Measurements from ENCODE around the gene RPL22.

The RPL22 gene

DNA sequence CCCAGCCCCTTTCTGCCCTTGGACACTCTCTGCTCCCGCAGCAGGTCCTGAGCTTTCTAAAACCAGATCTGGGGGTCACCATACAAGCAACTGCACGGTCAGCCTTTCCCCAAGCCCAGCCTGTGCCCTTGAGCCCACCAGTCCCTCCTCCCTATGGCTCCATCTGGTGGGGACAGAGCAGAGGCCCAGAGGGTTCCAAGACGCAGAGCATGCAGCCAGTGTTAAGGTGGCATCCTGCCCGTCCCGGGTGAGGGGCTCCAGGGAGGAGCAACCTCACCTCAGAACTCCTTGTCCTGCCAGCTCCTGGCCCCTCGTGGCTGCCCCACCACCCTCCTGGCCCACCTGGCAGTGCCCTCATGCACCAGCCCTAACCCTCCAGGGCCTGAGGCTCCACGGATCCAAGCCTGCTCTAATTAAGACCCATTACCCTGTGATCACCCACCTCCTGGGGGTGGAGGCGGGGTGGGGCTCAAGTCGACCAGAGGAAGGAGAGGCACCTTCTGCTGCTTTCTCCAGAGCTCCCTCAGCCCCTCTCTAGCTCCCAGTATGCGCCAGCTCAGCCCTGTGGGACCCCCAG is 27.8 kb downstream of the RPL22 start:
- no peak for DNase-seq (ENCODE audit: low read depth)

DNA sequence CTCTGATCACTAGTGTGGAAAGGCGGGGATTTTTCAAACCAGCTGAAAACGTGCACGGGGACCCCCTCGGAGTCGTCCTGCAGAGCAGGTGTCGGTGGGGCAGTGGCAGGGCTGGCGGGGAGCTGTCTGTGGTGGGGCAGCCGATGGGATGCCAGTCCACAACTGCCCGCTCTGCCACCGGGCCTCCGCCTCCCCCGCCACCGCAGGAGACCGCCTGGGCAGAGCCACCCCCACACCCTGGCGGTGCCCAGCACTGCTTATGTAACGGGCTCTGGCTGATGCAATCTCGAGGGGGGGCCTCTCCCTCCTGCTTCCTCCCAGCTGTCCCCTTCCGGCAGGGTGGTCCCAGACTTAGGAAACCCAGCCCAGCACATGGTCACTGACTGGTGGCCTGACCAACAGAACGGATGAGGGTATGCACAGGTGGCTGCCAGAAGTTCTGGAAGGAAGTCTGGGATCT is 28.6 kb downstream of the RPL22 start:
- no peak for DNase-seq (ENCODE audit: low read depth)

GRCh38 chr1:6170116-6170741 is 29.2 kb downstream of the RPL22 start:
- no peak for DNase-seq (ENCODE audit: low read depth)

- no peak for DNase-seq (ENCODE audit: low read depth)
These were observed 30.3 kb downstream of the RPL22 start for GRCh38 chr1:6168947-6169586.

DNA sequence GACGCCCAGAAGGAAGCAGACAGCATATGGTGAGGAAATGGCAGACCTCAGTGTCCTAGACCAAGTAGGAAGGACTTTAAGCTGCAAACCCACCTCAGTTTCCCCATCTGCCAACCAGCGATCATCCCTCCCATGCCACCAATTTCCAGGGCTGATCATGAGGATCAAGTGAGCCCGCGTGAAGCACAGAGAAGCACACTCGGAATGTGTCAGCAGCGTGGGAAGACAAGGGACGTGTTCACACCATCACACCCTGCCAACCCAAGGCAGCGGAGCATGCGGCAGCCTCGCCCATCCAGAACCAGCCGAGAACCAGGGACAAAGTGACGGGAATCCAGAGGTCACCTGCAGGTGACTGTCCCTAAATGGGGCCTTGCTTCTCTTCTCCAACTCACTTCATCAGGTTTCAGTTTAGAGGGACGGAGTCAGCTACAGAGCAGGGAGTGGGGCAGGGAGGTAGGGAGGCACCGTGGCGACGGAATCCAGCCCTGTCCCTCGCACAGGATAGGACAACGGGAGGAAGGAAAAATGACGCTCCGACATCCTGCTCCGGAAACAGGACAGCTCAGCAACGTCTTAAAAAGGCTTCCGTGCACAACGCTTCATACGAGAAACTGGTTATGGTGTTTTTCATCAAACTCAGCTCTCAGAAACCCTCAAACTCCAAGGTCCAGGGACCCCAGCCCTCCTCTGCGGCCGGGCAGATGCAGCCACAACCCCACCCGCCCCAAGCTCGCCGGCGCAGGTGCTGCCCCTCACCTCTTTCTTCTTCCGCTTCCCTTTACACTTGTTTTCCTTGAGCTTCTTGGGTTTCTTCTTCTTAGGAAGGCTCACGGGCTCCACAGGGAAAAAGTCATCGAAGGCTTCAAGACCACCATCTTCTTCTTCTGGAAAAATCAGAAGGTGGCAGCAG is 31.7 kb downstream of the RPL22 start:
- no peak for DNase-seq (ENCODE audit: low read depth)

GRCh38 chr1:6166655-6167390 is 32.6 kb downstream of the RPL22 start:
- DNase-seq (ENCODE audit: low read depth), result no peak

DNA sequence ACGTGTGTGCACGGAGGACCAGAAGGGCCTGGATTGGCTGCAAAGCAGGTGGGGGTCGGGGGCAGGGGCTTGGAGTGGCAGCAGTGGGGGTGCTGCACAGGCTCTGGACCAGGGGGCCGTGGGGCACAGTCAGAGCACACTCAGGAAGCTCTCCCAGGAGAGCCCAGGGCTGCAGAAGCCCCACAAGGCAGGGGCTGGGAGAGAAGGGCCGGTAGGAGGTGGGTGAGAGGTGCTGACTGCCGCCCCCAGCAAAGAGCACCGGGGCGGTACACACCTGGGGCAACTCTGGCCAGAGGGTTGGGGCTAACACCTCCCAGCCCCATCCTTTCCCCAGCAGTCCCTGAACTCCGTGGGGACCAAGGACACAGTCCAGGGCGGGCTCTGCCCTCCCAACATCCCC is 33.2 kb downstream of the RPL22 start:
- no peak for DNase-seq (ENCODE audit: low read depth)

DNA sequence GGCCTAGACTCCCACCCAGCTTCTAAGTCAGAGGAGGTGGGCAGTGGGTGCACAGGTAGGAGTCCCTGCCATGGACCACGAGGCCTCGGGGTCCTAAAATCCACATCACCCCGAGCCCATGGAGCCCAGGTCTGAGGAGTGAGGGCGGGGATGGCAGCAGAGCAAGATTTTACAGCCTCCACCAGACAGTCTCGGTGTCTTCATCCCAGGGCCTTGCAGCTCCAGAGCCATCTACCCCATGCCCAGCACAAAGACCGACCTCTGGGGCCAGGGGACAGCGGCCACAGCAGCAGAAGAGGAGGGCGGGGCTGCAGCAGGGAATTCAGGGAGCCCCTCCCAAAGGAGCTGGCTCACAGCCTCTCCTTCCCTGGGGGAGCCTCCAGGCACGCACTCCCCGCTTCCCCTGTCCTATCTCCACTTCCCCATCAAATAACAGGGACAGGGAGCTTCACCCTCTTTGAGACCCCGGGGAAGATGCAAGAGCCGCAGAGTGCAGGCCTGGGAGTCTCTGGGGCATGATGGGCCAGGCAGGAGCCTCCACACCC is 33.9 kb downstream of the RPL22 start:
- DNase-seq (ENCODE audit: low read depth), result no peak

DNA sequence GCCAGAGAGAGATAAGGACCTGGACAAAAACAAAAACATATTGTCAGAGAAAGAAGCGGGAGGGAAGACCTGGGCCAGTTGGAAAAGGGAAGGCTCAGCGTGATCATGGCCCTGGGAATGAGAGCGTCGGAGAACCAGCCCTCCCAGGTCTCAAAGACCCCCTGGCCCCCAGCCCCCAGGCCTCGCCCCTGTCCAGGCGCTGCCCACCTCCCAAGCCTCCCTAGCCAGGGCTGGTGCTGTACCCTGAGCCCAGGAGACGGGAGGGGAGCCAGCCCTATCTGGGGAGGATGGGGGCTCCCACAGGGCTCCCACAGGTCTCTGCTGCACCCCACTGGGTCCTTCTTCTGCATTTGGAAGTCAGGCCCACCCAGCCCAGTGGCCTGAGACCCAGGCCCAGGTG is 34.4 kb downstream of the RPL22 start:
- DNase-seq (ENCODE audit: low read depth), result no peak

- no peak for DNase-seq (ENCODE audit: low read depth)
These were observed 35.3 kb downstream of the RPL22 start for GRCh38 chr1:6163973-6164617.

GRCh38 chr1:6163191-6163972 is 36.0 kb downstream of the RPL22 start:
- no peak for DNase-seq (ENCODE audit: low read depth)

GRCh38 chr1:6162773-6163172 is 36.6 kb downstream of the RPL22 start:
- DNase-seq (ENCODE audit: low read depth), result no peak

DNA sequence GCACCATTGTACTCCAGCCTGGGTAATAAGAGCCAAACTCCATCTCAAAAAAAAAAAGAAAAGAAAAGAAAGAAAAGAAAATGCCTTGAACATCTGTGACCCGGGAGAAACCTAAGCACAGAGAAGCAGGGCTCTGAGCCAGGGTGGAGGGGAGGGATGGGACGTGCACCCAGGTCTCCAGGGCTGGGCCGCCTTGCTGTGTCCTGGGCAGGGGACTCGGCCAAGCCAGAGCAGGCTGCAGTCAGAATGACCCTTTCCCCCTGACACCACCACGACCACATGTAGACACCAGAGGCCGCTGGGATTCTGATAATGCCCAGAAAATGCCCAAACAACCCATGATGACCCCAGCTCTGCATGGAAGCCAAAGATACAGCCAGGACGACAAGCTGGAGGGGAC is 37.1 kb downstream of the RPL22 start:
- DNase-seq (ENCODE audit: low read depth), result no peak

DNA sequence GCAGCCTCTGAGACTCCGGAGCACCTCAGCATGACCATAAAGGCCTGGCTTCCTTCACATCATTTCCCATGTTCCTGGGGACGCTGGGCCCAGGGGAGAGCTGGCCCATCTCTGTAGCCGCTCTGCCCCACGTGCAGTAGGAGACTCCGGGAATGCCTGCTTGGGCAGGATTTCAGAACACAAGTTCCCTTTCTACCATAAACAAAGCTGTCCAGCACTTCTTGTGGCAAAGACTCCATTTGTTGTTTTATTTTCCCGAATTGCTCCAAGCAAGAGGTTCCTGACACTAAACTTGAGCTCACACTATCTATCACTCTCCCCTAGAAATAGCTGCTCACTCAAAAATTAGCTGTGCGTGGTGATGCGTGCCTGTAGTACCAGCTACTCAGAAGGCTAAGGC is 41.2 kb downstream of the RPL22 start:
- DNase-seq (ENCODE audit: low read depth), result no peak

GRCh38 chr1:6157528-6158174 is 41.7 kb downstream of the RPL22 start:
- DNase-seq (ENCODE audit: low read depth), result no peak

GRCh38 chr1:6157132-6157527 is 42.3 kb downstream of the RPL22 start:
- no peak for DNase-seq (ENCODE audit: low read depth)

- peak; percentile 91 for DNase-seq (ENCODE audit: low read depth)
These were observed 44.7 kb downstream of the RPL22 start for GRCh38 chr1:6154525-6155319.

DNA sequence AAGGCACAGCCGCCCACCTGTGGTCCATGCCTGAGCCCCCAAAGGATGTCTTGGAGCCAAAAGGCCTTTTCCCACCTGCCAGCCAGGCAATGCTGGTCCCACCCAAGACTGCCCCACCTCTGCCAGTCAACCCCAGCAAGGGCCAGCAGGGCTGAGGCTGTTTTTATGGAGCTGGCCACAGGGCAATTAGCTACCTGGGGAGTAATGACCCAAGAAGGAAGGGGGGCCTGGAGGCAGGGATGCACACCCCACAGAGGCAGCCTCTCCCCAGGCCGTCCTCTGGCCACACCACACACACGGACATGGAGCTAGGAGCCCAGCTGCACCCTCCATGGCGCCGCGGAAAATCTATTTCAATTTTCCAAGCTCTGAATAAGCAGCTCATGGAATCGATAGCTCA is 46.5 kb downstream of the RPL22 start:
- no peak for DNase-seq (ENCODE audit: low read depth)

DNA sequence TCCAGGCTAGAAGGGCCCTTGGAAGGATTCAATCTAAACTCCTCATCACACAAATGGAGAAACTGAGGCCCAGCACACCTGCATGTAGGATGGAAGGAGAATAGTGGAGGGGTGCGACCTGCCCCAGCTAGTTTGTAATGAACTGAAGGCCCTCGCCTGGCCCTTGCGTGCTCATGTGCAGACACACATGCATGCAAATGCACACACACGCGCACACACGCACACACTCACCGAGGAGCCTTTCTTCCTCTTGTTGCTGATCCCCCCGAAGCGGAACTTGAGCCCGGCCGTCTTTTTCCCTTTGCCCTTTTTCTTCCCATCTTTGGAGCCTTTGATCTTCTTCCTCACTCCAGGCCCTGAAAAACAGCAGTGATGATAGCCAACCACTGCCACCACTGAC is 47.2 kb downstream of the RPL22 start:
- no peak for DNase-seq (ENCODE audit: low read depth)

Measured in CMK (cell line).